PC-9 (cell line): ENCODE data around the gene HPX. TPM values are rescaled to one million over a fixed set of nuclear protein-coding genes. Genes with fewer than 3 reads are reported as not detected.

ENCODE experiments used
- BruUV-seq: library from RNA; stranded (reverse); fragments of 400-500 nt; replicated peaks from 2 replicates; lab custom pipeline; 2021; lab: Mats Ljungman, UMichigan
- CTCF ChIA-PET: fragments of 300-600 bp; sonication (Branson Sonifier 250); formaldehyde crosslinking; loops from one replicate; lab custom pipeline; 2022; ENCODE audit warnings: antibody characterized with exemption; lab: Charles Lee
- POLR2A ChIA-PET: fragments of 300-600 bp; sonication (Branson Sonifier 250); formaldehyde crosslinking; loops from one replicate; lab custom pipeline; 2022; ENCODE audit warnings: antibody characterized with exemption; ENCODE audit not compliant: unreplicated experiment; lab: Charles Lee
- DNase-seq, 2 experiments: peaks; one replicate each; pipeline versions ENCODE4 v3.0.0 to v3.0.0-alpha.2; 2015 to 2022; ENCODE audit warnings: mixed read lengths in 1 of 2
- H2AFZ ChIP-seq: fragments of 200-600 bp; sonication (generic); 2 replicates; pipeline ENCODE4 v1.8.1; 2017; ENCODE audit warnings: antibody characterized with exemption
- H3F3A ChIP-seq: fragments of 200-600 bp; sonication (generic); 2 replicates; pipeline ENCODE4 v1.8.1; 2017; ENCODE audit warnings: antibody characterized with exemption, mild to moderate bottlenecking, low read depth; ENCODE audit not compliant: insufficient read depth
- H3K27ac ChIP-seq: fragments of 200-600 bp; sonication (generic); 2 replicates; pipeline ENCODE4 v1.6.1; 2016; ENCODE audit warnings: mixed run types
- H3K27me3 ChIP-seq: fragments of 200-600 bp; sonication (generic); 2 replicates; pipeline ENCODE4 v1.6.1; 2016; ENCODE audit warnings: low read depth, mixed run types; ENCODE audit not compliant: insufficient read depth
- H3K36me3 ChIP-seq: fragments of 200-600 bp; sonication (generic); 2 replicates; pipeline ENCODE4 v1.6.1; 2016; ENCODE audit warnings: low read depth, mixed run types
- H3K4me1 ChIP-seq: fragments of 200-600 bp; sonication (generic); replicated peaks from 2 replicates; pipeline ENCODE4 v1.6.1; 2016; ENCODE audit warnings: mixed run types; ENCODE audit not compliant: insufficient read depth
- H3K4me2 ChIP-seq: fragments of 200-600 bp; sonication (generic); 2 replicates; pipeline ENCODE4 v1.6.1; 2017; ENCODE audit warnings: mixed run types
- H3K4me3 ChIP-seq: fragments of 200-600 bp; sonication (generic); 2 replicates; pipeline ENCODE4 v1.6.1; 2016; ENCODE audit warnings: mixed run types
- H3K79me2 ChIP-seq: fragments of 200-600 bp; sonication (generic); 2 replicates; pipeline ENCODE4 v1.6.1; 2017; ENCODE audit warnings: low read depth, mixed run types
- H3K9me2 ChIP-seq: fragments of 200-600 bp; sonication (generic); 2 replicates; pipeline ENCODE4 v1.8.1; 2017; ENCODE audit warnings: mild to moderate bottlenecking; ENCODE audit not compliant: insufficient read depth
- H3K9me3 ChIP-seq: fragments of 200-600 bp; sonication (generic); 2 replicates; pipeline ENCODE4 v1.8.1; 2016; ENCODE audit warnings: low read depth; ENCODE audit not compliant: insufficient read depth
- H4K20me1 ChIP-seq: fragments of 200-600 bp; sonication (generic); 2 replicates; pipeline ENCODE4 v1.8.1; 2017; ENCODE audit not compliant: insufficient read depth
- CTCF ChIP-seq: fragments of 200-600 bp; sonication (generic); conservative IDR thresholded peaks from 2 replicates; pipeline ENCODE4 v1.6.1; 2017; ENCODE audit warnings: mixed run types, antibody characterized with exemption, mild to moderate bottlenecking, moderate library complexity
- EZH2 ChIP-seq: fragments of 200-600 bp; sonication (generic); IDR thresholded peaks from 2 replicates; pipeline ENCODE4 v1.8.0; 2017; ENCODE audit warnings: antibody characterized with exemption, low read depth
- intact Hi-C: fragments of 100-400 bp; cut with micrococcal nuclease; formaldehyde crosslinking; loops from one replicate; pipeline ENCODE4 v1.10.0; 2022; ENCODE audit not compliant: unreplicated experiment
- total RNA-seq: library from RNA; stranded (reverse); gene quantifications from 2 replicates; pipeline ENCODE4 v1.2.3, GENCODE V29; 2021

Gene HPX
- total RNA-seq, 1 experiment from 2014 or later: 0.68 TPM

- Histone ChIP-seq H3K9me2 (no peaks in the 10 kb centered on the region), H2AFZ (peak overlapping the region; percentile 79; the same call in 1 of the 2 replicates), H3K79me2 (peaks cover 48% of the 10 kb centered on the region), H3K27me3 (no peaks in the 10 kb centered on the region), H3K27ac (peak overlapping the region; percentile 84), H3K4me2 (peak overlapping the region; percentile 91), H3K9me3 (no peaks in the 10 kb centered on the region), H3K4me1 (0 out of 2 replicates have a peak, but pooled peaks cover 13% of the 10 kb centered on the region), H4K20me1 (peaks cover 2% of the 10 kb centered on the region; the same call in 1 of the 2 replicates), H3K36me3 (peaks cover 12% of the 10 kb centered on the region; the same call in 1 of the 2 replicates), H3F3A (no peaks in the 10 kb centered on the region), H3K4me3 (peak overlapping the region; percentile 82)
- no peak for TF ChIP-seq EZH2
- TF ChIP-seq CTCF: no peak
- ChIA-PET POLR2A (no interaction called here), CTCF (no interaction called here)
- TSS peak; percentile 55 for BruUV-seq
- intact Hi-C loops: loop anchor here (2.0 kb wide), 1 partner anchor 91 kb away; the partner anchor contains the start of gene SMPD1
- DNase-seq: no peak
Observed at GRCh38 chr11:6481924-6482275, 41.1 kb upstream of the HPX start.

GRCh38 chr11:6481012-6481923 is 40.5 kb upstream of the HPX start, which contains the start of the genes ARFIP2 and TIMM10B:
Gene ARFIP2, minus strand, starts transcription at chr11:6481331. Its CDS starts 910 bp downstream, at chr11:6480421.
Gene TIMM10B, plus strand, starts transcription at chr11:6481501. Its CDS starts 16 bp downstream, at chr11:6481517.
- no peaks in the 10 kb centered on the region for H3K9me2 ChIP-seq
- TF ChIP-seq EZH2 (no peak), CTCF (no peak)
- no peaks in the 10 kb centered on the region for H3F3A ChIP-seq
- peak; percentile 89 to 91 for DNase-seq
- intact Hi-C loops: loop anchor here (2.0 kb wide), 1 partner anchor 90 kb away; the partner anchor contains the start of gene SMPD1
- H3K9me3 ChIP-seq: no peaks in the 10 kb centered on the region
- no TSS peak for BruUV-seq
- peaks cover 2% of the 10 kb centered on the region; the same call in 1 of the 2 replicates for H4K20me1 ChIP-seq
- H2AFZ ChIP-seq: peak within 1 kb of the TSS; percentile 79
- 0 out of 2 replicates have a peak, but pooled peaks cover 13% of the 10 kb centered on the region for H3K4me1 ChIP-seq
- peak within 1 kb of the TSS; percentile 84 for H3K27ac ChIP-seq
- ChIA-PET POLR2A (interaction anchor here (0.5 to 0.7 kb wide), 2 partner anchors 126 to 275 kb away, joined by 3 read pairs; no protein-coding TSS in a partner anchor), CTCF (no interaction called here)
- no peaks in the 10 kb centered on the region for H3K27me3 ChIP-seq
- H3K4me2 ChIP-seq: peak within 1 kb of the TSS; percentile 97
- H3K36me3 ChIP-seq: peaks cover 12% of the 10 kb centered on the region; the same call in 1 of the 2 replicates
- H3K79me2 ChIP-seq: peaks cover 48% of the 10 kb centered on the region
- peak within 1 kb of the TSS; percentile 82 for H3K4me3 ChIP-seq

- Histone ChIP-seq H3K27ac (peak overlapping the region; percentile 72), H2AFZ (0 out of 2 replicates have a peak overlapping the region, but pooled peaks have one; percentile 62), H3K36me3 (peaks cover 11% of the 10 kb centered on the region; the same call in 1 of the 2 replicates), H3F3A (peaks cover 3% of the 10 kb centered on the region; the same call in 1 of the 2 replicates), H3K4me1 (0 out of 2 replicates have a peak, but pooled peaks cover 13% of the 10 kb centered on the region), H3K4me2 (peak overlapping the region; percentile 97), H3K9me3 (no peaks in the 10 kb centered on the region), H3K9me2 (no peaks in the 10 kb centered on the region), H3K4me3 (peak overlapping the region; percentile 82), H4K20me1 (peaks cover 2% of the 10 kb centered on the region; the same call in 1 of the 2 replicates), H3K79me2 (peaks cover 48% of the 10 kb centered on the region), H3K27me3 (no peaks in the 10 kb centered on the region)
- no peak for DNase-seq
- intact Hi-C loops: loop anchor here (2.0 kb wide), 1 partner anchor 90 kb away; the partner anchor contains the start of gene SMPD1
- TSS peak; percentile 40 for BruUV-seq
- ChIA-PET CTCF (no interaction called here), POLR2A (no interaction called here)
- TF ChIP-seq EZH2 (no peak), CTCF (no peak)
Observed at GRCh38 chr11:6480299-6480914, 39.6 kb upstream of the HPX start.
